Astrocyte of the spinal cord (primary cell): Measurements from ENCODE around the gene LRRC14B.
A peak's percentile ranks its signal among the peaks of the same experiment; 100 is the strongest.

Experiments used
- DNase-seq: peaks from one replicate; pipeline ENCODE4 v3.0.0; 2011; ENCODE audit warnings: low read depth, low spot score
- H3K4me3 ChIP-seq: 2 replicates; pipeline ENCODE4 v1.5.1; 2011; ENCODE audit warnings: low read depth, mild to moderate bottlenecking, low read length, moderate library complexity
- in situ Hi-C: cut with HindIII; loops from 2 replicates; pipeline ENCODE4 v1.10.0; 2017; ENCODE audit warnings: low sequenced_read_pairs
- TF ChIP-seq, protein P1 (sequence below): IDR thresholded peaks from 2 replicates; pipeline ENCODE4 v1.5.1; 2012; ENCODE audit warnings: low read depth, mild to moderate bottlenecking, low read length, inconsistent platforms

LRRC14B gene

DNA sequence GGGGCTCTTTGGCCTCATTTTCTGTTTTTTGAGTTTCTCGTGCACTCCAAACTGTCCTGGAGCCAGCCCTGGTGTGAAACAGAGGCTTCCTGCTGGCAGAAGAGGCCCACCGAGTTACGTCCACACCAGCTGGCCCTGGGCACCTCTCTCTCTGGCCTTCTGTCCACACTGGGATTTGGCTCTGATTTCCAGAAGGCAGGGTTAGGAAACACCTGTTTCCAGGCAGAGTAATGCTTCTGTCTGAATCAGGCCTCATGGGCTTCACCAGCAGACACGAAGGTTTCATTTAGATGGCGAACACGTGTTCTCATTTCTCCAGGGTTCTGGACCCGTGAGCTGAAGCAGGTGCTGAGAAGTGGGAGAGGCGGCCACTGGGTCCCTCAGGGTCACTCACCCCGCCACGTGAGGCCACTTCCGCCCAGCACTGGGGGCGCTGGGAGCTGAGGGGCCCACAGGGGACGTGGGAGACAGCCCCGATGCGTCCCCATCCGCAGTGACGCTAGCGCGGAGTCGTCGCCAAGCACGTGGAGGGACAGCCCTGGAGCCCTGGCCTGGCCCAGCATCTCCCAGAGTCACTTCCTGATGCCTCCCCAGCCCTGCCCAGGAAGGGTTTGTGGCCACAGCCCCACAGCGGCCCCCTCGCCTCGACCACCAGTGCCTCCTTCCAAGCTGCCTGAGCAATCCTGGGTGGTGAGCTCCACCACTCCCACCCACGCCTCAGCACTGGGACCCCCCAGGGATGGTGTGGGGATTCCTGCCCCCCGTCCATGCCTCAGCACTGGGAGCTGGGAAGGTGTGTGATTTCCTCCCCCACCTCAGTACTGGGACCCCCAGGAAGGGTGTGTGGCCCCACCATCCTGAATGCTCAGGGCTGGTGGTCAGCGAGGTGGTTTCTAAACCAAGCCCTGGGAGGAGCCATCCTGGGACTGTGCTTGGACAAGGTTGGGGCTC lies 4.9 kb upstream of the LRRC14B start:
- in situ Hi-C loops: no loop called here
- H3K4me3 ChIP-seq: no peak overlapping the region
- TF ChIP-seq, protein P1, sequence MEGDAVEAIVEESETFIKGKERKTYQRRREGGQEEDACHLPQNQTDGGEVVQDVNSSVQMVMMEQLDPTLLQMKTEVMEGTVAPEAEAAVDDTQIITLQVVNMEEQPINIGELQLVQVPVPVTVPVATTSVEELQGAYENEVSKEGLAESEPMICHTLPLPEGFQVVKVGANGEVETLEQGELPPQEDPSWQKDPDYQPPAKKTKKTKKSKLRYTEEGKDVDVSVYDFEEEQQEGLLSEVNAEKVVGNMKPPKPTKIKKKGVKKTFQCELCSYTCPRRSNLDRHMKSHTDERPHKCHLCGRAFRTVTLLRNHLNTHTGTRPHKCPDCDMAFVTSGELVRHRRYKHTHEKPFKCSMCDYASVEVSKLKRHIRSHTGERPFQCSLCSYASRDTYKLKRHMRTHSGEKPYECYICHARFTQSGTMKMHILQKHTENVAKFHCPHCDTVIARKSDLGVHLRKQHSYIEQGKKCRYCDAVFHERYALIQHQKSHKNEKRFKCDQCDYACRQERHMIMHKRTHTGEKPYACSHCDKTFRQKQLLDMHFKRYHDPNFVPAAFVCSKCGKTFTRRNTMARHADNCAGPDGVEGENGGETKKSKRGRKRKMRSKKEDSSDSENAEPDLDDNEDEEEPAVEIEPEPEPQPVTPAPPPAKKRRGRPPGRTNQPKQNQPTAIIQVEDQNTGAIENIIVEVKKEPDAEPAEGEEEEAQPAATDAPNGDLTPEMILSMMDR: no peak
- DNase-seq: no peak

DNA sequence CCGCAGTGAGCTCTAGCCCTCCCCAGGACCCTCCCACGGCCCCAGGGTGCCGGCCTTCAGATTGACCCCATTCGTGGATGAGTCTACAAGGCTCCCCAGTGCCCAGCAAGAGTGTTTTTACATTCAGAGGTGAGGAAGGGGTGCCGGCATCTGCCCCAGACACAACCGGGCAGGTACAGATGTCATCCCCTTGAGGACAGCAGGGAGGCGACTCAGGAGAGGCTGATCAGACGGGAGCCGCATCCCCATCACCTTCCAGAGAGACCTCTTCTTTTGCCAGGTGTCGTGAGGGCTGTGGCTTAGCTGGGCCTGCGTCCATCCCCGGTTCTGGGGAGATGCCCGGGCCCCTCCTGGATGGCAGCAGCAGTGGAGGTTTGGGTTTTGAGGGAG lies 4.3 kb upstream of the LRRC14B start:
- DNase-seq: no peak
- in situ Hi-C loops: no loop called here
- H3K4me3 ChIP-seq: no peak overlapping the region
- TF ChIP-seq, protein P1: no peak

DNA sequence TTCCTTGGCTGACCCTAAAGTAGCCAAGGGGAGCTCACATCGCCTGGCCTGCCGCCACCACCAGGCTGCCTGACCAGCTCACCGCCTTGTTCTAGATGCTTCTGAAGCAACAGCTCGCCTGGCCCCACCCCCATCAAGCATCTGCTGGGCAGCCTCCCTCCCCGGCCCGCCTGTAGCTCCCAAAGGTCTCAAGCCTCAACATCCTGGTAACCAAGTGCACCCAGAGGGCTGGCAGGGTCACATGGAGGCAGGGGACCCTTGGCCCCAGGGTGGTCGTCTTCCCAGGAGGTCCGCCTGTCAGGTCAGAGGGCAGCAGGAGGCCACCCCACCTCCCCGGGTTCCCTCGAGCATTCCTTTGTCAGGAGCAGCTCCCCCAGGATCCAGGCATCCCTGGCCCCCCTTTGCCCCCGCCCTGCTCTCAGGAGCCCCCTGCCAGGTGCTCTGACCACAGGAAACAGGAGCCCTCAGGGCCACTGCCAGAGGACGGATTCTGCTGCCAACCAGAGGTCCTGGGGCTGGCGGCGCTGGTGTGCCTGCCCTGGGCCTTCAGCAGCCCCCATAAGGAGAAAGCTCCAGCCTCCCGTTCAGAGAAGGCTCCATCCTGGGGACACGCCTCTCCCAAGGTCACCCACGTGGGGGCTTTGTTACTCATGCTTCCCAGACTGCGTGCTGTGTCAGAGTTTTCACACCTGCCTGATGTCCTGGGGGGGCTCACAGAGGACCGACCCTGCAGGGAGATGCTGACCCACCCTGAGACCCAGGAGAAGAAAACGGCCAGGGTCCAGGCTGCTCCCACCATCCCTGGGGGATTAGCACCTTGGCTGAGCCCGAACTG lies 3.5 kb upstream of the LRRC14B start:
- TF ChIP-seq, protein P1: no peak
- no peak for DNase-seq
- H3K4me3 ChIP-seq: no peak overlapping the region
- in situ Hi-C loops: no loop called here

DNA sequence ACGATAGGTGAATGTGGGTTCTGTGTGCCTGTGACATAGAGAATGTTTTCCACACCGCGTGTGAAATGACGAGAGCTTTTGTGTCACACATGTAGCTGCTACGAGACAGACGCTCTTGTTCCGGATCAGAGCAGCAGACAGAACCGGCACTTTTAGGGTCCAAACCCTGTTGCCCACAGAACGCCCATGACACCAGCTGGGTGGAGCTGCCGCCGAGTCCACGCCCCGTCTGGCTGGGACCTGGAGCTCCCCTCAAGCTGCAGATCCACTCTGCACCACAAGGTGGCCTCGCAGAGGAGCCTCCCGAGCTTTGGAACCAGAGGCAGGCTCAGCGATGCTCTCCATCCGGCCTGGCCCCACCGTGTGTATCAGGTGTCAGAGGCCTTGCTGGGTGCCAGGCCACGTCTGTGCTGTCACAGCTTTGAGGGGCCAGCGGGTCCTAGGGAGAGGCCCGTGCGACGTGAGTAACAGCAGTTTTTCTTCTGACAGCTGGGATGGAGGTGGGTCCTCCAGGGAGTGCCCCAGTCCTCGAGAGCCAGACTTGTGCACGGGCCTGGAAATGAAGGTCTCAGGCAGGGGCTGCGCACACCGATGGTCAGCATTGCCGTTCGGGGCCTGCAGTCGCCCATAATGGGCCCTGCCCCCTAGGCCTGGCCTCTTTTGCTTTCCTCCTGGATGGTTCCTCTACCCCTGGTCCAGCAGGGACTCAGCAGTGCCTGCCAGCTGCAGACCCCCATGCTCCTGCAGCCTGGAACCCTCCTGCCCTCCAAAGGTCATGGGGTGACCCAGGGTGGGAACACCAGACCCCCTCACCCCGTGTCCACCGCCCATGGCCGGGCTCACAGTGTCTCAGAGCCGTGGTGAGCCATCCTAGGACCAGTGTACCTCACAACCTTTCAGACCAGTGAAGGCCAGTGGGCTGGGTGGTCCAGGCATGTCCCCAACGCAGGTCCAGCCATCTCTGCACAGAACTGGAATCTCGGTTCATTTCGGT lies 2.5 kb upstream of the LRRC14B start:
- no peak overlapping the region for H3K4me3 ChIP-seq
- in situ Hi-C loops: no loop called here
- DNase-seq: peak; percentile 73
- TF ChIP-seq, protein P1: peak; percentile 96

DNA sequence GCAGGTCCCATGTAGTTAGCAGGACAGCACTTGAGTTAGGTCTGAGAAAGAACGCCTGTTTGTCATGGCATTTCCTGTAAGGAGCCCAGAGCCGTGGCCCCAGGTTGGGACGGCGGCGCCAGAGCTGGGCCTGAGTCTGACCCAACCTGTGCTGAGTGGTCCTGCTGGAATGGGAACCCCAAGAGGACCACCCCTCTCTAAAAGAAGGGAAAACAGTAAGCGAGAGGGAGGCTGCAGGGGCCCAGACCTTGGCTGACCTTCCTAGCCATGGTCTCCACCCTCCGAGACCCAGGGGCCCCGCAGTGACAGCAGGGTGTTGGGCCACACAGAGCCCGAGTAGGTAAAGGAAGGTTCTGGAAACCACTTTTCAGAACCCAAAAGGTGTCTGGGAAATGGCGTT lies 1.8 kb upstream of the LRRC14B start:
- in situ Hi-C loops: no loop called here
- DNase-seq: no peak
- TF ChIP-seq, protein P1: no peak
- H3K4me3 ChIP-seq: no peak overlapping the region

DNA sequence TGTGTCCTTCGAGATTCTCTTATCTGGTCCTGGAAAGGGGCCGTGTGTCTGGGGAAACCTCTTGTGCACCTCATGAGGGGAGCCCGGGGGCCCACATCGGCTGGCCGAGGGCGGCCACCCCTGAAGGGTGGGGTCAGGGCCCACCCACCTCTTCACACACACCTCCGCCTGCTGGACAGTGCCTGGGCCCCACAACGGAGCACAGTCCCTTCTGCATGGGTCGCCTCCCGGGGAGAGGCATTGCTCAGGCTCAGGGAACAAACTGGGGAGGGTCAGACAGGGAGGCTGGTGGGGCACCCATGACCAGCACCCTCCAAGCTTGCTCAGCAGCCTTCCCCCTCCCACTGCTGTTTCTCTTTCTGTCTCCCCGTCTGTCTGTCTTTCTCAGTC lies 1.3 kb upstream of the LRRC14B start:
- no peak overlapping the region for H3K4me3 ChIP-seq
- TF ChIP-seq, protein P1: no peak
- in situ Hi-C loops: no loop called here
- no peak for DNase-seq
